K562 (cell line): ENCODE measurements around the gene PUM1. TPM values are rescaled to one million over a fixed set of nuclear protein-coding genes. Genes with fewer than 3 reads are reported as not detected.

Experiments used
- BRD9 ChIP-seq: fragments of 450-650 bp; IDR thresholded peaks from 2 replicates; pipeline ENCODE4 v1.6.1; 2018; ENCODE audit warnings: low read depth; ENCODE audit not compliant: partially characterized antibody
- CUX1 ChIP-seq: fragments of 200-800 bp; sonication (Bioruptor generic); IDR thresholded peaks from 2 replicates; pipeline ENCODE4 v1.6.1; 2016; ENCODE audit warnings: missing genetic modification characterization, missing compliant biosample characterization
- FOXK2 ChIP-seq, 2 experiments: fragments of 450-650 bp; IDR thresholded peaks in 1 of 2; conservative IDR thresholded peaks in 1 of 2; 2 replicates each; pipeline ENCODE4 v1.6.1; 2016; ENCODE audit warnings: low read depth in 2 of 2, mild to moderate bottlenecking in 1 of 2
- HDAC2 ChIP-seq: fragments of 450-650 bp; IDR thresholded peaks from 2 replicates; pipeline ENCODE4 v1.6.1; 2016; ENCODE audit warnings: mild to moderate bottlenecking
- HDAC6 ChIP-seq: IDR thresholded peaks from 2 replicates; pipeline ENCODE4 v1.6.1; 2012; ENCODE audit warnings: low read depth, mild to moderate bottlenecking, control low read depth, inconsistent platforms, low read length, moderate library complexity
- KAT7 ChIP-seq: sonication (generic); formaldehyde crosslinking; IDR thresholded peaks from 2 replicates; pipeline ENCODE4 v1.8.0; 2022; ENCODE audit warnings: missing genetic modification reagents, mild to moderate bottlenecking, borderline replicate concordance
- MED1 ChIP-seq: sonication (generic); formaldehyde crosslinking; IDR thresholded peaks from 2 replicates; pipeline ENCODE4 v1.8.1; 2023; ENCODE audit warnings: missing genetic modification reagents, borderline replicate concordance
- MNT ChIP-seq, 2 experiments: fragments of 450-650 bp; conservative IDR thresholded peaks; 2 replicates each; pipeline ENCODE4 v1.6.1; 2017; ENCODE audit warnings: mild to moderate bottlenecking in 2 of 2, moderate library complexity in 2 of 2
- POLR3A ChIP-seq: IDR thresholded peaks from 2 replicates; pipeline ENCODE4 v1.6.1; 2011; ENCODE audit warnings: borderline replicate concordance, mild to moderate bottlenecking, moderate library complexity; ENCODE audit not compliant: insufficient read length, insufficient read depth; ENCODE audit errors: extremely low read depth
- SNIP1 ChIP-seq: fragments of 450-650 bp; IDR thresholded peaks from 2 replicates; pipeline ENCODE4 v1.7.1; 2017; ENCODE audit warnings: low read depth, mild to moderate bottlenecking
- STAT6 ChIP-seq: sonication (generic); formaldehyde crosslinking; IDR thresholded peaks from 2 replicates; pipeline ENCODE4 v1.8.1; 2023; ENCODE audit warnings: mild to moderate bottlenecking, missing genetic modification reagents
- ZNF551 ChIP-seq: fragments of 250-450 bp; sonication (Bioruptor Pico); IDR thresholded peaks from 2 replicates; pipeline ENCODE4 v1.5.0; 2021; ENCODE audit warnings: mild to moderate bottlenecking, moderate library complexity
- ZNF695 ChIP-seq: fragments of 450-650 bp; formaldehyde crosslinking; IDR thresholded peaks from 2 replicates; pipeline ENCODE4 v1.4.0; 2020; ENCODE audit warnings: mild to moderate bottlenecking, moderate library complexity
- polyA plus RNA-seq, 8 experiments: library from polyadenylated mRNA; depleted of rRNA in 4 of 8; stranded (reverse) in 5 of 8; unstranded in 3 of 8; fragments of >200 nt; fragmentation: Nextera tagmentation in 2 of 8; fragmentation: Illumina TruSeq in 1 of 8; extraction: Ambion mirVana in 2 of 8; extraction: Trizol in 1 of 8; gene quantifications; 2 replicates each; pipeline versions ENCODE4 v1.2.1 to v1.2.3, GENCODE V29; 2011 to 2014; ENCODE audit warnings: inconsistent platforms in 1 of 8, missing spikeins in 1 of 8
- total RNA-seq, 7 experiments: library from RNA; depleted of rRNA in 6 of 7; stranded (reverse); fragments of >200 nt in 6 of 7; fragmentation: Illumina TruSeq in 2 of 7; extraction: Trizol in 2 of 7; gene quantifications; 2 replicates each; pipeline versions ENCODE4 v1.2.1 to v1.2.3, GENCODE V29; 2011 to 2021; ENCODE audit warnings: low replicate concordance in 1 of 7

PUM1 gene
- total and polyA plus RNA-seq, 9 of the 15 experiments (the other 6 are each of a cell fraction or from before 2014, with no cell fraction given) = 37.7 to 104 (median 55.7) TPM

GRCh38 chr1:30887485-30888315 is 177.8 kb downstream of the PUM1 start (continued):
- TF ChIP-seq HDAC6 (no peak), KAT7 (CRISPR knock-in tag) (no peak), HDAC2 (peak; percentile 79), STAT6 (CRISPR knock-in tag) (no peak), CUX1 (CRISPR knock-in tag) (no peak), MED1 (no peak), ZNF695 (CRISPR knock-in tag) (no peak), POLR3A (no peak), FOXK2 (conservative IDR thresholded peaks at IDR 0.05 in 1 of 2, IDR thresholded peaks at IDR 0.05 in 1 of 2; ENCODE audit: low read depth in 2 of 2) (no peak), BRD9 (peak; percentile 69), ZNF551 (CRISPR knock-in tag) (no peak), MNT (conservative IDR thresholded peaks at IDR 0.05) (no peak), SNIP1 (no peak)
